Gastroesophageal sphincter (tissue), 4 donors: Measurements from ENCODE around the gene AAK1. TPM values are rescaled to one million over a fixed set of nuclear protein-coding genes. Genes with fewer than 3 reads are reported as not detected.

Experiments used
- ATAC-seq: fragments of 150-250 bp; one replicate; pipeline ENCODE4 v1.9.1; 2016; ENCODE audit warnings: mild to moderate bottlenecking, moderate library complexity
- H3K27ac ChIP-seq, 4 donors: fragments of 200-600 bp; sonication (generic) in 3 of 4; 1 replicate in 3 of 4; 2 replicates in 1 of 4; pipeline ENCODE4 v1.5.1; 2016 to 2019
- H3K27me3 ChIP-seq: fragments of 200-600 bp; sonication (generic); one replicate; pipeline ENCODE4 v1.5.1; 2019
- H3K36me3 ChIP-seq, 2 donors: fragments of 200-600 bp; sonication (generic); one replicate each; pipeline ENCODE4 v1.5.1; 2019; ENCODE audit warnings: control low read depth in 1 of 2
- H3K4me1 ChIP-seq, 3 donors: fragments of 200-600 bp; sonication (generic); 1 replicate in 2 of 3; 2 replicates in 1 of 3; pipeline ENCODE4 v1.5.1; 2016 to 2019; ENCODE audit warnings: control low read depth in 2 of 3
- H3K4me3 ChIP-seq, 2 donors: fragments of 200-600 bp; sonication (generic); one replicate each; pipeline ENCODE4 v1.5.1; 2019; ENCODE audit warnings: mild to moderate bottlenecking in 1 of 2, moderate library complexity in 1 of 2
- H3K9me3 ChIP-seq, 3 donors: fragments of 200-600 bp; sonication (generic); one replicate each; pipeline ENCODE4 v1.5.1; 2017 to 2019; ENCODE audit warnings: control low read depth in 2 of 3
- EP300 ChIP-seq: sonication (generic); formaldehyde crosslinking; IDR thresholded peaks from one replicate; pipeline ENCODE4 v1.6.1; 2017; ENCODE audit warnings: antibody characterized with exemption, mild to moderate bottlenecking
- POLR2A ChIP-seq, 2 donors: fragments of 450-650 bp; IDR thresholded peaks; one replicate each; pipeline ENCODE4 v1.6.1; 2017; ENCODE audit warnings: antibody characterized with exemption in 2 of 2, mild to moderate bottlenecking in 2 of 2, moderate library complexity in 1 of 2
- POLR2AphosphoS5 ChIP-seq: sonication (generic); formaldehyde crosslinking; IDR thresholded peaks from one replicate; pipeline ENCODE4 v1.6.1; 2017; ENCODE audit warnings: antibody characterized with exemption
- WGBS, 2 donors: methylation state at CpG; one replicate each; pipeline ENCODE4 v1.1.5; 2018; ENCODE audit warnings: low coverage in 1 of 2; 5-methylcytosine and 5-hydroxymethylcytosine counted together
- total RNA-seq, 4 donors: library from RNA; depleted of rRNA; stranded (reverse); fragments of >200 nt; gene quantifications; one replicate each; pipeline ENCODE4 v1.1.0, GENCODE V29; 2016
- TF ChIP-seq, protein P1 (sequence below), 4 experiments: fragments of 200-600 bp in 2 of 4; fragments of 450-650 bp in 2 of 4; sonication (generic) in 1 of 4; IDR thresholded peaks; one replicate each; pipeline ENCODE4 v1.5.1; 2017 to 2019; ENCODE audit warnings: antibody characterized with exemption in 4 of 4, mild to moderate bottlenecking in 2 of 4, moderate library complexity in 2 of 4

AAK1 gene
- total RNA-seq, 4 donors from 2014 or later, result 32.3 to 55.9 (median 49.6) TPM

DNA sequence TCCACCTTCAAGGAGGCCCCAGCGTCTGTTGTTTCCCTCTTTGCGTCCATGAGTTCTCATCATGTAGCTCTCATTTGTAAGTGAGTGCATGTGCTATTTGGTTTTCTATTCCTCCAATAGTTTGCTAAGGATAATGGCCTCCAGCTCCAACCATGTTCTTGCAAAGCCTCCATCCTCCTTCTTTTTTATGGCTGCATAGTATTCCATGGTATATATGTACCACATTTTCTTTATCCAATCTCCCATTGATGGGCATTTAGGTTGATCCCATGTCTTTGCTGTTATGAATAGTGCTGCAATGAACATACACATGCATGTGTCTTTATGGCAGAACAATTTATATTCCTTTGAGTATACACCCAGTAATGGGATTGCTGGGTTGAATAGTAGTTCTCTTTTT, 133.3 kb downstream of the AAK1 start:
- TF ChIP-seq POLR2AphosphoS5 (no peak), POLR2A (IDR thresholded peaks at IDR 0.05) (no peak), EP300 (no peak)
- TF ChIP-seq, protein P1, sequence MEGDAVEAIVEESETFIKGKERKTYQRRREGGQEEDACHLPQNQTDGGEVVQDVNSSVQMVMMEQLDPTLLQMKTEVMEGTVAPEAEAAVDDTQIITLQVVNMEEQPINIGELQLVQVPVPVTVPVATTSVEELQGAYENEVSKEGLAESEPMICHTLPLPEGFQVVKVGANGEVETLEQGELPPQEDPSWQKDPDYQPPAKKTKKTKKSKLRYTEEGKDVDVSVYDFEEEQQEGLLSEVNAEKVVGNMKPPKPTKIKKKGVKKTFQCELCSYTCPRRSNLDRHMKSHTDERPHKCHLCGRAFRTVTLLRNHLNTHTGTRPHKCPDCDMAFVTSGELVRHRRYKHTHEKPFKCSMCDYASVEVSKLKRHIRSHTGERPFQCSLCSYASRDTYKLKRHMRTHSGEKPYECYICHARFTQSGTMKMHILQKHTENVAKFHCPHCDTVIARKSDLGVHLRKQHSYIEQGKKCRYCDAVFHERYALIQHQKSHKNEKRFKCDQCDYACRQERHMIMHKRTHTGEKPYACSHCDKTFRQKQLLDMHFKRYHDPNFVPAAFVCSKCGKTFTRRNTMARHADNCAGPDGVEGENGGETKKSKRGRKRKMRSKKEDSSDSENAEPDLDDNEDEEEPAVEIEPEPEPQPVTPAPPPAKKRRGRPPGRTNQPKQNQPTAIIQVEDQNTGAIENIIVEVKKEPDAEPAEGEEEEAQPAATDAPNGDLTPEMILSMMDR (IDR thresholded peaks at IDR 0.05), result no peak
- Histone ChIP-seq H3K27ac (no peak overlapping the region), H3K4me1 (no peaks in the 10 kb centered on the region), H3K9me3 (no peaks in the 10 kb centered on the region), H3K27me3 (no peaks in the 10 kb centered on the region), H3K4me3 (no peak overlapping the region), H3K36me3 (peaks cover 0 to 100% of the 10 kb centered on the region in 2 donors)
- WGBS, 2 donors, result 96 to 100% methylated on average over 1 to 2 of the region's 2 CpGs
- ATAC-seq, result no peak

DNA sequence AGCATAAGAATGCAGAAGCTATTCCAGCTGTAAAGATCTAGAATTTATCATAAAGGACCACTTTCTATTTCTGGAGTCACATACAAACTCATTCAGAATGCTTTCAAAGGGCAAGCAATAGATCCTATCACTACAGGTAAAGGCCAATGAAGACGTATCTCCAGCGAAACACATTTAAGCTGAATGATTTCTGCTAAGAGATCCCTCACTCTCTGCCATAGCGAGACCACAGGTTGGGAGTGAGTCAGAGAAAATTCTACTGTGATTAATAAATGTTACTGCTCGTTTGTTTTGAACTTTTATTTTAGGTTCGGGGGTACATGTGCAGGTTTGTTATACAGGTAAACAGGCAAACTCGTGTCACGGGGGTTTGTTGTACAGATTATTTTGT, 133.8 kb downstream of the AAK1 start:
- Histone ChIP-seq H3K4me1 (no peaks in the 10 kb centered on the region), H3K4me3 (no peak overlapping the region), H3K27me3 (no peaks in the 10 kb centered on the region), H3K27ac (no peak overlapping the region), H3K36me3 (peaks cover 0 to 100% of the 10 kb centered on the region in 2 donors), H3K9me3 (no peaks in the 10 kb centered on the region)
- WGBS, 2 donors, result 89 to 94% methylated on average over 7 of the region's 7 CpGs
- TF ChIP-seq POLR2AphosphoS5, result no peak
- no peak for TF ChIP-seq EP300
- TF ChIP-seq, protein P1 (IDR thresholded peaks at IDR 0.05), result no peak
- TF ChIP-seq POLR2A (IDR thresholded peaks at IDR 0.05), result no peak
- no peak for ATAC-seq

DNA sequence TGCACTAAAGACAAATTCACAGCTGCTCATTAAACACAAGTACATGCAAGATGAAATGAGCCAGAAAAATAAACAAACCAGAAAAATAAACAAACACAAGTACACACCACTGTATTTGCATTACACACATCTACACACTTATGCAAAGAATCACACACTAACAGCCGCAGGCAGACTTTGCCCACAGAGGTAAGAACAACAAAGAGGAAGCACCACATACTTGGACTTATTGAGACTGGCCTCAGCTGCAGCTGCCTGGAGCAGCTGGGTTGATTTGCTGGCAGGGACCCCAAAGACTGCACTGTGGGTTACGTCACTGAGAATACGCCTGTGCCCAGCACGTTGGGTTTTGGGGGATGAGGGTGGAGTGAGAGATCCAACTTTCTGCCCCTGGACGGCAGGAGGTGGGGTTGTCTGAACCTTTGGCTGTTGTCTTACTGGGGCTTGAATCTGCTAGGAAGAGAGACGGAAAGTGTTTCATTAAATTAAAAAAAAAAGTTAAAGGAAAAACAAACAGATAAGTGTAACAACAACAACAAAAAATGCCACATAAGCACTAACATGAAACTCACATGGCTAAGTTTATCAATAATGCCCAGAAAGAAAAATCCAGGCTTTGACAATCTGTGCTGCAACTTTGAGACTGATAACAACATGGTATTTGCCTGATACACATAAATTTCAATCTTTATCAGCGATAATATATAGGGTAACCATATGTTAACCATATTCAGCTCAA, 134.4 kb downstream of the AAK1 start:
- no peak for ATAC-seq

DNA sequence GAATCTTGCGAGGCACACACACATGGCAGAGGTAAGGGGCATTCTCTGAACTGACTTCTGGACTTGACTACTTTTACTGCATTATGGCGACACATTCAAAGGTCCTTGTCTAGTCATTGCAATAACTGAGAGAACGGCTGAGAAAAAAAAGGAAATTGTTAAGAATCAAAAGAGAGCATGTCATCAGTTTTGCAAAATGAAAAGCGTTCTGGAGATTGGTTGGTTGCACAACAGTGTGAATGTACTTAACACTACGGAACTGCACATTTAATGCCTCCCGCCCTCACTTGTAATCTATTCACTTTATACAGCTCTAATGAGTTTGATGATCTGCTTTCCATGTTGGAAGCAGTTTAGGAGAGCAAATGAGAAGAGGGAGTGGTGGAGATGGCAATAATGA, 137.8 kb downstream of the AAK1 start:
- TF ChIP-seq POLR2AphosphoS5 (no peak), EP300 (no peak), POLR2A (IDR thresholded peaks at IDR 0.05) (no peak)
- TF ChIP-seq, protein P1 (IDR thresholded peaks at IDR 0.05), result no peak
- Histone ChIP-seq H3K4me1 (no peaks in the 10 kb centered on the region), H3K27me3 (no peaks in the 10 kb centered on the region), H3K27ac (no peak overlapping the region), H3K4me3 (no peak overlapping the region), H3K9me3 (no peaks in the 10 kb centered on the region), H3K36me3 (peaks cover 0 to 91% of the 10 kb centered on the region in 2 donors)
- no peak for ATAC-seq
- 85% methylated on average over 6 of the region's 6 CpGs for WGBS, 2 donors

More for the DNA sequence above, 134.4 kb downstream of the AAK1 start:
- WGBS, 2 donors, result 81 to 96% methylated on average over 4 to 6 of the region's 7 CpGs
- Histone ChIP-seq H3K27me3 (no peaks in the 10 kb centered on the region), H3K27ac (no peak overlapping the region), H3K4me3 (no peak overlapping the region), H3K4me1 (no peaks in the 10 kb centered on the region), H3K9me3 (no peaks in the 10 kb centered on the region), H3K36me3 (peaks cover 0 to 100% of the 10 kb centered on the region in 2 donors)
- TF ChIP-seq, protein P1 (IDR thresholded peaks at IDR 0.05), result no peak
- TF ChIP-seq EP300, result no peak
- TF ChIP-seq POLR2A (IDR thresholded peaks at IDR 0.05), result no peak
- TF ChIP-seq POLR2AphosphoS5, result no peak

DNA sequence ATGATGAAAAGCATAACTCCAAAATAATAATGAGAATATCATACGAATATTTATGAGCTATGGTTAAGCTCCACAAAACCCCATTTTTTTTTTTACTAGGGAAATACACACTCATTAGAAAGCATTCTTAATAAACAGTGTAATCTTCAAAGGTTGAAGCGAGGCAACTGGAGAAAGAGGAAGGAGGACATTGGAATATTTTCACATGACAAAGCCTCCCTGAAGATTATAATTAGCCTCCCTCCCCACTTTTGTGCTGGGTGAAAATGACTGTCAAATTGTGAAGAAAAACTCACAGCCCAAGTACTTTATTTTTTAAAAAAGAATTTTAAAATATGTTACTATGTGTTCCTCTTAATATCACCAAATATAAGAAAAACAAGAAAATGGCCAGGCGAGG, 142.2 kb downstream of the AAK1 start:
- Histone ChIP-seq H3K27ac (no peak overlapping the region), H3K27me3 (no peaks in the 10 kb centered on the region), H3K36me3 (peaks cover 0 to 60% of the 10 kb centered on the region in 2 donors), H3K4me1 (peaks cover 0 to 5% (median 0%) of the 10 kb centered on the region in 3 donors), H3K9me3 (no peaks in the 10 kb centered on the region), H3K4me3 (no peak overlapping the region)
- TF ChIP-seq POLR2A (IDR thresholded peaks at IDR 0.05) (no peak), EP300 (no peak), POLR2AphosphoS5 (no peak)
- TF ChIP-seq, protein P1 (IDR thresholded peaks at IDR 0.05), result no peak
- 83 to 91% methylated on average over 3 of the region's 3 CpGs for WGBS, 2 donors
- no peak for ATAC-seq
